OCI-LY1 (cell line): ENCODE data around the gene TBRG4.

Source experiments
- H2AFZ ChIP-seq: fragments of 200-600 bp; sonication (generic), shearing (Covaris generic); 2 replicates; pipeline ENCODE4 v1.6.0; 2014; ENCODE audit warnings: antibody characterized with exemption, mild to moderate bottlenecking, low read length
- H3F3A ChIP-seq: fragments of 200-600 bp; sonication (generic), shearing (Covaris generic); 2 replicates; pipeline ENCODE4 v1.6.0; 2014; ENCODE audit warnings: mild to moderate bottlenecking, antibody characterized with exemption, low read length, moderate library complexity; ENCODE audit not compliant: insufficient read depth
- H3K27ac ChIP-seq: fragments of 200-600 bp; sonication (generic); 2 replicates; pipeline ENCODE4 v1.5.1; 2014; ENCODE audit warnings: low read length, mixed run types, mild to moderate bottlenecking, low read depth; ENCODE audit not compliant: poor library complexity, severe bottlenecking
- H3K27me3 ChIP-seq: fragments of 200-600 bp; sonication (generic); 2 replicates; pipeline ENCODE4 v1.6.0; 2014; ENCODE audit warnings: antibody characterized with exemption, mild to moderate bottlenecking, low read length, moderate library complexity; ENCODE audit not compliant: insufficient read depth
- H3K36me3 ChIP-seq: fragments of 200-600 bp; sonication (generic); 2 replicates; pipeline ENCODE4 v1.6.1; 2014; ENCODE audit warnings: mild to moderate bottlenecking, antibody characterized with exemption, low read length, moderate library complexity, mixed read lengths; ENCODE audit not compliant: insufficient read depth
- H3K4me1 ChIP-seq: fragments of 200-600 bp; sonication (generic); 2 replicates; pipeline ENCODE4 v1.5.1; 2014; ENCODE audit warnings: mild to moderate bottlenecking, low read length, moderate library complexity; ENCODE audit not compliant: insufficient read depth, severe bottlenecking
- H3K4me2 ChIP-seq: fragments of 200-600 bp; sonication (generic), shearing (Covaris generic); 2 replicates; pipeline ENCODE4 v1.6.1; 2014; ENCODE audit warnings: low read length
- H3K4me3 ChIP-seq: fragments of 200-600 bp; sonication (generic); 2 replicates; pipeline ENCODE4 v1.5.1; 2014; ENCODE audit warnings: low read length, low read depth, mild to moderate bottlenecking, mixed read lengths; ENCODE audit not compliant: poor library complexity, severe bottlenecking
- H3K79me2 ChIP-seq: fragments of 200-600 bp; shearing (Covaris generic); 2 replicates; pipeline ENCODE4 v1.6.1; 2016; ENCODE audit warnings: mixed run types, low read length, mixed read lengths; ENCODE audit not compliant: insufficient read depth
- H3K9ac ChIP-seq: fragments of 200-600 bp; sonication (generic), shearing (Covaris generic); 2 replicates; pipeline ENCODE4 v1.6.1; 2014; ENCODE audit warnings: mild to moderate bottlenecking, low read length, mixed read lengths
- H3K9me2 ChIP-seq: fragments of 200-600 bp; sonication (generic), shearing (Covaris generic); 2 replicates; pipeline ENCODE4 v1.6.1; 2014; ENCODE audit warnings: low read depth, mild to moderate bottlenecking, low read length, mixed read lengths
- H3K9me3 ChIP-seq: fragments of 200-600 bp; shearing (Covaris generic); 2 replicates; pipeline ENCODE4 v1.6.1; 2014; ENCODE audit warnings: low read length, mixed read lengths
- H4K20me1 ChIP-seq: fragments of 200-600 bp; sonication (generic), shearing (Covaris generic); 2 replicates; pipeline ENCODE4 v1.6.0; 2016; ENCODE audit warnings: mild to moderate bottlenecking, low read length; ENCODE audit not compliant: insufficient read depth
- EZH2 ChIP-seq: fragments of 200-600 bp; sonication (generic), shearing (Covaris generic); IDR thresholded peaks from 2 replicates; pipeline ENCODE4 v1.8.0; 2017; ENCODE audit warnings: borderline replicate concordance, mixed run types, mild to moderate bottlenecking, antibody characterized with exemption, low read length, moderate library complexity, mixed read lengths
- TF ChIP-seq, protein P1 (sequence below): fragments of 200-600 bp; sonication (generic), shearing (Covaris generic); IDR thresholded peaks from 2 replicates; pipeline ENCODE4 v1.5.1; 2017; ENCODE audit warnings: mild to moderate bottlenecking, antibody characterized with exemption, low read length, moderate library complexity, mixed read lengths

TBRG4 gene

DNA sequence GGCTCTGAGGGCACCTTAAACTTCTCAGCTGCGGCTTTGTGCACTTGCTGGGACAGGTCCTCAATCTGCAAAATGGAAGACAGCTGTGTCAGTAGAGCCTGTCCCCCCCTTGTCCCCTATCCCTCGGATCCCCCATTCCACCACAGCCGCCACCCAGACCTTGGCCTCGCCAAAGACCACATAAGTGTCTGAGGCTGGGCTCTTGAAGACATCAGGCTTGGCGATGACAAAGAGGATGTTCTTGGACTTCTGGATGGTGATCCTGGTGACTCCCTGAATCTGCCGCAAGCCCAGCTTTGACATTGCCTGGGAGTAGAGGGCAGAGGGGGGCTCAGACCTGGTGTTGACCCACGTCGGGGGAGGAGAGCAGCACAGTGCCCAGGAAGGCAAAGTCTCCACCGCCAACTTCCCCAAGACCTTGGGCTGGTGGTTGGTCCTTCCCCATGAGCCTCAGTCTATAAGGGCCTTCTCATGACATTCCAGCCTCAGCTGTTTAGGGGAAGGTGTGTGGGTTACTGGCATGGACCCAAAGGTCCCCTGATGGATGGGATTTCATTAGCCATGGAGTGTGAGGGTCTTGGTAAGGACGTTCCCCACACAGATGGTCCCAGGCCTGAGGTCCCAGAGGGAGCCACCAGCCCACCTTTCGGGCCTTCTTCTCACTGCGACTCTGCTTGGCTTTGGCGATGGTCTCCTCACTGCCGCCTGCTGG lies 30.4 kb downstream of the TBRG4 start:
- no peaks in the 10 kb centered on the region for H3K9me2 ChIP-seq
- H3K27me3 ChIP-seq = peaks cover 8% of the 10 kb centered on the region; the same call in 1 of the 2 replicates
- H3K36me3 ChIP-seq = peaks cover 20% of the 10 kb centered on the region
- no peaks in the 10 kb centered on the region for H3K9me3 ChIP-seq
- no peaks in the 10 kb centered on the region for H3K79me2 ChIP-seq
- no peak overlapping the region for H3K4me3 ChIP-seq
- H4K20me1 ChIP-seq = no peaks in the 10 kb centered on the region
- H3K4me2 ChIP-seq = no peak overlapping the region
- H2AFZ ChIP-seq = no peak overlapping the region
- no peak overlapping the region for H3K9ac ChIP-seq
- TF ChIP-seq EZH2 = no peak
- TF ChIP-seq, protein P1, sequence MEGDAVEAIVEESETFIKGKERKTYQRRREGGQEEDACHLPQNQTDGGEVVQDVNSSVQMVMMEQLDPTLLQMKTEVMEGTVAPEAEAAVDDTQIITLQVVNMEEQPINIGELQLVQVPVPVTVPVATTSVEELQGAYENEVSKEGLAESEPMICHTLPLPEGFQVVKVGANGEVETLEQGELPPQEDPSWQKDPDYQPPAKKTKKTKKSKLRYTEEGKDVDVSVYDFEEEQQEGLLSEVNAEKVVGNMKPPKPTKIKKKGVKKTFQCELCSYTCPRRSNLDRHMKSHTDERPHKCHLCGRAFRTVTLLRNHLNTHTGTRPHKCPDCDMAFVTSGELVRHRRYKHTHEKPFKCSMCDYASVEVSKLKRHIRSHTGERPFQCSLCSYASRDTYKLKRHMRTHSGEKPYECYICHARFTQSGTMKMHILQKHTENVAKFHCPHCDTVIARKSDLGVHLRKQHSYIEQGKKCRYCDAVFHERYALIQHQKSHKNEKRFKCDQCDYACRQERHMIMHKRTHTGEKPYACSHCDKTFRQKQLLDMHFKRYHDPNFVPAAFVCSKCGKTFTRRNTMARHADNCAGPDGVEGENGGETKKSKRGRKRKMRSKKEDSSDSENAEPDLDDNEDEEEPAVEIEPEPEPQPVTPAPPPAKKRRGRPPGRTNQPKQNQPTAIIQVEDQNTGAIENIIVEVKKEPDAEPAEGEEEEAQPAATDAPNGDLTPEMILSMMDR = no peak
- H3K4me1 ChIP-seq = no peaks in the 10 kb centered on the region
- H3K27ac ChIP-seq = no peak overlapping the region
- 0 out of 2 replicates have a peak, but pooled peaks cover 4% of the 10 kb centered on the region for H3F3A ChIP-seq

DNA sequence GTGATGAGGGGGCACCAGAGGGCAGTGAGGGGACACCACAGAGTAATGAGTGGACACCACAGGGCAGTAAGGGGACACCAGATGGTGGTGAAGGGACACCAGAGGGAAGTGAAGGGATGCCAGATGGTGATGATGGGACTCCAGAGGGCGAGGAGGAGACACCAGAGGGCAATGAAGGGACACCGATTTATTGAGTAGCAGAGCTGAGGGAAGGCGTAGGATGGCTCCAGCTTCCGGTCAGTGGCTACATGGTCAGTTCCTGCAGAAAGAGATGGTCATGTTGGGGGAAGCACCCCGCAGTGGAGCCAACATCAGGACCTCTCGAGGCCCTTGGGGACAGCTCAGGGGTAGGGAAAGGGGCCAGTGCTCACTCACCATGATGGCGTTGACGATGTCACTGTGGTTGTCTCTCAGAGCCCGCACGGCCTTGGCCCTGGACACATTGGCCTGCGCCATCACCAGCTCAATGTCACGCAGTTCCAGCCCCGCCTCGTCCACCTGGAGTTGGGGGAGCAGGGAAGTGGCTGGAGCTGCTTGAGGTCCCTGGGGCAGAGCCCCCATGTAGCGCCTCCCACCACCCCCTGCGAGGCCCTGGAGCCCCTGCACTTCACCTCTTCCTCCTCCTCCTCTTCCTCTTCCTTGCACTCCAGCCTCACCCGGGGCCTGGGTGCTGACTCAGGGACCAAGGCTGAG lies 31.1 kb downstream of the TBRG4 start:
- Histone ChIP-seq H3K9me3 (no peaks in the 10 kb centered on the region), H3K36me3 (peaks cover 27% of the 10 kb centered on the region), H3K27me3 (peaks cover 4% of the 10 kb centered on the region; the same call in 1 of the 2 replicates), H2AFZ (no peak overlapping the region), H3K79me2 (no peaks in the 10 kb centered on the region), H4K20me1 (no peaks in the 10 kb centered on the region), H3K27ac (no peak overlapping the region), H3K4me3 (no peak overlapping the region), H3K4me2 (no peak overlapping the region), H3K9ac (no peak overlapping the region), H3K9me2 (no peaks in the 10 kb centered on the region), H3F3A (0 out of 2 replicates have a peak, but pooled peaks cover 4% of the 10 kb centered on the region), H3K4me1 (no peaks in the 10 kb centered on the region)
- TF ChIP-seq, protein P1 = no peak
- TF ChIP-seq EZH2 = no peak

DNA sequence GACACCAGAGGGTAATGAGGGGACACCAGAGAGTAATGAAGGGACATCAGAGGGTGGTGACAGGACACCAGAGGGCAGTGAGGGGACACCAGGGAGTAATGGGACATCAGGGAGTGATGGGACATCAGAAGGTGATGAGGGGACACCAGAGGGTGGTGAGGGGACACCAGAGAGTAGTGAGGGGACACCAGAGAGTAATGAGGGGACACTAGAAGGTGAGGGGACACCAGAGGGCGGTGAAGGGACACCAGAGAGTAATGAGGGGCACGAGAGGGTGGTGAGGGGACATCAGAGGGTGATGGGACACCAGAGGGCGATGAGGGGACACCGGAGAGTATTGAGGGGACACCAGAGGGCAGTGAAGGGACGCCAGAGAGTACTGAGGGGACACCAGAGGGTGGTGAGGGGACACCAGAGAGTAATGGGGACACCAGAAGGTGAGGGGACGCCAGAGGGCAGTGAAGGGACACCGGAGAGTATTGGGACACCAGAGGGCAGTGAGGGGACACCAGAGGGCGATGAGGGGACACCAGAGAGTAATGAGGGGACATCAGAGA lies 33.3 kb downstream of the TBRG4 start:
- H2AFZ ChIP-seq = no peak overlapping the region
- TF ChIP-seq, protein P1 = peak; percentile 14; the same call in 1 of the 2 replicates
- no peak for TF ChIP-seq EZH2

More for the DNA sequence above, 33.3 kb downstream of the TBRG4 start:
- no peaks in the 10 kb centered on the region for H3K79me2 ChIP-seq
- 0 out of 2 replicates have a peak, but pooled peaks cover 4% of the 10 kb centered on the region for H3F3A ChIP-seq
- no peaks in the 10 kb centered on the region for H4K20me1 ChIP-seq
- peaks cover 49% of the 10 kb centered on the region for H3K36me3 ChIP-seq
- H3K4me1 ChIP-seq = no peaks in the 10 kb centered on the region
- H3K27me3 ChIP-seq = no peaks in the 10 kb centered on the region
- H3K27ac ChIP-seq = no peak overlapping the region
- H3K9me3 ChIP-seq = no peaks in the 10 kb centered on the region
- H3K9me2 ChIP-seq = no peaks in the 10 kb centered on the region
- H3K4me3 ChIP-seq = no peak overlapping the region
- H3K9ac ChIP-seq = no peak overlapping the region
- H3K4me2 ChIP-seq = no peak overlapping the region
